Right lobe of liver (tissue), 4 donors: ENCODE measurements around the gene PALMD.

Experiments
- CTCF ChIP-seq, 4 donors: fragments of 200-600 bp in 3 of 4; fragments of 450-650 bp in 1 of 4; IDR thresholded peaks; one replicate each; pipeline versions ENCODE4 v1.5.1 to v1.8.0; 2016 to 2022; ENCODE audit warnings: antibody characterized with exemption in 4 of 4, mild to moderate bottlenecking in 2 of 4
- POLR2A ChIP-seq: fragments of 450-650 bp; IDR thresholded peaks from one replicate; pipeline ENCODE4 v1.6.1; 2017; ENCODE audit warnings: antibody characterized with exemption, mild to moderate bottlenecking
- donor health status: DM: no; HTN: no; CAD: no.
- donor health status: DM: no; HTN: no; CAD: no.
- donor health status: DM: no; HTN: yes; CAD: no.

- TF ChIP-seq CTCF (IDR thresholded peaks at IDR 0.05): no peak
- TF ChIP-seq POLR2A: no peak
These were observed 23.5 kb downstream of the PALMD start for GRCh38 chr1:99669376-99669775.
